HG02885 (cell line): ENCODE measurements around the gene ANO1.

Experiments
- ATAC-seq: cut with Tn5 transposase; IDR thresholded peaks from one replicate; pipeline ENCODE4 v1.9.1; 2021; ENCODE audit warnings: mild to moderate bottlenecking; ENCODE audit not compliant: unreplicated experiment, poor library complexity

The ANO1 gene

GRCh38 chr11:70049045-70049444, 29.1 kb upstream of the ANO1 start:
- ATAC-seq, result no peak

DNA sequence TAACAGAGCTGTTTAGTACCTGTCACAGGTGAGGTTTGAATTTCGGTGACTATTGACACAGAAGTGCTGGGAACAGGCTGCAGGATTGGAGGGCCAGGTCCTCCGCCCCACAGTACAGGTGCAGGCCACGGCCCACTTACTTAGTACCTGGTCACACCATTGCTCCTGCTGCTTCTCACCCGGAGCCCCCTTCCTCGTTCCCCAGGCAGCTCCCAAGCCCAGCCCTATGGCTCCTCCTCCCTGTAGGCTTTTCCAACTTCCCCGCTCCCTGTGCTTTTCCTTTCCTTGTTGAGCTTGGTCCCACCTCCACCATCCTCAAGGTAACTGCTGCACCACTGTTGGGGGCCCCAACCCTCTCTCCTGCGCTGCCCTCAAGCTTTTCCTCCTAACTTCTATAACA, 27.9 kb upstream of the ANO1 start:
- no peak for ATAC-seq

DNA sequence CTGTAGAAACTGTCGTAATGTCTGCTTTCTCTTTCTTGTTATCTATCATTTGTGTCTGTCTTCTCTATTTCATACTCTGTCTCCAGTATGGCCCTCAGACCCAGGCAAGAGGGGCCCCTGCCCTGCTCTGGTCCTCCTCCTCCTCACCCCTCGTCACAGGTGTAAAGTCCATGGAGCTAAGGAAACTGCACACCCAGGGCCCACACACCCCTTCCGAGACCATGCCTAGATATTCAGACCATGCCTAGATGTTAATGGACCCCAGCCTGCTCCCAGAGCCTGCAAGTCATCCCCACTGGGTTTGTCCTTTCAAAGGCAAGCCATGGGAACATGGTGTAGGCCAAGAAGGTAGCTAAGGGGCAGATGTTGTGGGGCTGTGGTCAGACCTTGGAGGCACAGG, 24.1 kb upstream of the ANO1 start:
- no peak for ATAC-seq

DNA sequence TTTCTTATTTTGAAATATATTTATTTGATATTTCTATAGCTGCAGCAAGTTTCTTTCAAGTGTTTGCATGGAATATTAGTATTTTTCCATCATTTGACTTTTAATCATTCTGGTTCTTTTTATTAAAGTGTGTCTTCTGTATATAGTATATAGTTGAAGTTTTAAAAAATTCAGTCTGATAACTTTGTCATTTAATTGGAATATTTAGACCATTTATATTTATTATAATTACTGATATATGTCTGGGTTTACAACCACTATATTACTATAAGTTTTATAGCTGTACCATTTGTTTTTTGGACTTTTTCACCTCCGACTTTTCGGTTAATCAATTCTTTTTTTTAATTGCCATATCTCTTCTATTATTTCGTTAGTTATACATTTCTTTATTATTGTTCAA, 22.7 kb upstream of the ANO1 start:
- ATAC-seq, result no peak

- no peak for ATAC-seq
Observed at GRCh38 chr11:70057080-70057479, 21.0 kb upstream of the ANO1 start.

GRCh38 chr11:70059971-70060370, 18.1 kb upstream of the ANO1 start:
- ATAC-seq, result no peak

- no peak for ATAC-seq
Observed at GRCh38 chr11:70060611-70061293, 17.4 kb upstream of the ANO1 start.

- no peak for ATAC-seq
Observed at GRCh38 chr11:70061734-70062133, 16.4 kb upstream of the ANO1 start.

DNA sequence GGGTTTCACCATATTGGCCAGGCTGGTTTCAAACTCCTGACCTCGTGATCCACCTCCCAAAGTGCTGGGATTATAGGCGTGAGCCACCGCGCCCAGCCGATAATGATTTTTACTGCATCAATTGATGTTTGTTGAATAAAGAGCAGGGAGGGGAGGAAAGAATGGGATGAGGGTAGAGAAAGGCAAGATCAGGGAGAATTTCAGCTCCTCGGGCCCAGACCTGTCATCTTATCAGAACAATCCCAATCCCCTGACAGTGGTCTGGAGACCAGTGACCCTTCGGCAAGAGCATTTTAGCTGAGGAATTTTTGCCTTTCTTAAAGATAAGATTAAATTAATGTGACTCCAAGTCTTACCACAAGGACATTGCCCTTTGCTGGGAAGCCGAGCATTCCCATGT, 15.0 kb upstream of the ANO1 start:
- ATAC-seq, result no peak

DNA sequence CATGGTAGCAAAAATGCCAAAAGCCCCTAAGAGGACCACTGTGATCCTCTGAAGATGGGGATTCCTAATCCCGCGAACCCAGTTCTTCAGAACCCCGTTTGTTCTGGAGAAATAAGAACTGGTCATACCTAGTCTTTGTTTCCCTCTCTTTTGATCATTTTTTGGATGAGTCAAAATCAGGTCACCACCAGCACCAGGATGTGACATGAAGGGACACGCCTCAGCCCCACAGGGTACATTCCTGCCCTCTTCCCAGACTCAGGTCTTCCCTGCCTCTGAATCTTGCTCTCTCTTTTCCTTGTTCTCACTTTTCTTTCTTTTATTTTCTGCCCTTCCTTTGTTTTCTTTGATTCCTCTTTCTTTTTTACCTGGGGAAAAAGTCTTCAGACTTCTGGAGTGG, 14.6 kb upstream of the ANO1 start:
- no peak for ATAC-seq

- ATAC-seq, result no peak
Observed at GRCh38 chr11:70064008-70064725, 13.9 kb upstream of the ANO1 start.

GRCh38 chr11:70064726-70065317, 13.3 kb upstream of the ANO1 start:
- no peak for ATAC-seq

- no peak for ATAC-seq
Observed at GRCh38 chr11:70065318-70066135, 12.6 kb upstream of the ANO1 start.

GRCh38 chr11:70066136-70066520, 12.0 kb upstream of the ANO1 start:
- ATAC-seq, result no peak

DNA sequence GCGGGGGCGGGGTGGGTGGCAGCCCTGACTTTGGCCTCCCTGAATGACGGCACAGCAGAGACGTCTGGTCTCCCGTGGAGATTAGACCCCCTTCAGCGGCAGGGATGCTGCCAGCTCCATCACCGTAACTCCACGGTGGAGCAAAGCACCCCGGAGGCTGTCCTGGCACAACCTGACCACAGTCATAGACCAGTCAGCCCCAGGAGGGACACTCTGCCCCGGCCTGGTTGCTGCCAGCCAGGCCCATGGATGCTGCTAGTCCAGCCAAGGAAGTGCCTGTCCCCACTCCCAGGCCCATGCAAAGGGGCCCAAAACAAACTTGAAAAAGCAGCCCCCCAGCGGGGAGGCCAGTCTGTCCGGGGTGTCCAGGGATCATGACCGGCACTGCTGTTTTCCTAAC, 11.5 kb upstream of the ANO1 start:
- ATAC-seq, result no peak

- no peak for ATAC-seq
Observed at GRCh38 chr11:70067036-70067435, 11.1 kb upstream of the ANO1 start.

DNA sequence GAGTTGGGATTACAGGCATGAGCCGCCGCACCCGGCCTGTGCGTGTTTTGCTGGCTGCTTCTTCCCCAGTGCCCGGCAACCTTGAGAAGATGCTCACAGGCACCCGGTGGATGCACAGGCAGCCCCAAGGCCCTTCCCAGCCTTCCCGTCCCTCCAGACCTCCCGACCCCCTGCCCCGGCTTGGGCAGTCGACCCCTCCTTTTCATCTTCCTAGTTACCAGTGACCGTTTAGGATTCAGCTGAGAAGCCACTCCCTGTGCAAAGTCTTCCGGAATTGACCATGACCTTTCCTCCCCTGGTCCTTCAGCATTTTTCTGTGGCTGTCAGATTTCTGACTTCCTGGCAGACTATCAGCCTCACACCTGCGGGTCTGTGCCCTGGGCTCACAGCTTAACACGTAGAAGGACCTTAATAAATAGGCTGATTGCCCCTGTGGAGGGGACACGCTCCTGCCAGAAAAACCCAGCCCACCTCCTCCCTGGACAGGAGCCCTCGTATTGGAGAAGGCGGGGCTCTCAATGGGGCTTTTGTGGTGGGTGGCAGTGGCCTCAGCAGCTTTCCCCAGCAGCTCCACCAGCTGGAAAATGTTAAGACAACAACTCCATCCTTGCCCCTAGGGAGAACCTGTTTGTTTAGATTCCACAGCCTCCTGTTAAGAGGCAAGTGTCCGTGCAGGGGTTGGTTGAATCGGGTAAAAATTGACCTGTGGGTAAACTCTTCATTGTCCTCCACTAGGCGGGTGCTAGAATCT, 10.4 kb upstream of the ANO1 start:
- ATAC-seq, result no peak

GRCh38 chr11:70068345-70068744, 9.8 kb upstream of the ANO1 start:
- ATAC-seq, result no peak

DNA sequence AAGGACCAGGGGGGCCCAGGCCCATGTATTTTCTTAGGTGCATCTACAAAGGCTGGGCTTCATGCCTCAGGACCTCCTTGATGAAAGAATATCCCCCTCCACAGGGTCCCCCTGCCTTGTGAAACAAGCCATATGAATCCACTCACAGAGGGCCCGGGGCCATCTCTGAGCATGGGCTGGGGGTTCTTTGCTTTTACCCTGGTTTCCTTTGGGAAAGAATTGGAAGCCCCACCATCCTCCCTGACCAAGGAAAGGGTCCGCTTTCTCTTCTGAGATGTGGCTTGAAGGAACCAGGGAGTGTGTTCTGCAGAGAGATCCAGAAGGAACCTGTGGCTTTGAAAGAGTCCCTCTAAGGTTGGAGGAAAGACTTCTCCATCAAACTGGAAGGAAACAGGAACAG, 9.2 kb upstream of the ANO1 start:
- no peak for ATAC-seq

DNA sequence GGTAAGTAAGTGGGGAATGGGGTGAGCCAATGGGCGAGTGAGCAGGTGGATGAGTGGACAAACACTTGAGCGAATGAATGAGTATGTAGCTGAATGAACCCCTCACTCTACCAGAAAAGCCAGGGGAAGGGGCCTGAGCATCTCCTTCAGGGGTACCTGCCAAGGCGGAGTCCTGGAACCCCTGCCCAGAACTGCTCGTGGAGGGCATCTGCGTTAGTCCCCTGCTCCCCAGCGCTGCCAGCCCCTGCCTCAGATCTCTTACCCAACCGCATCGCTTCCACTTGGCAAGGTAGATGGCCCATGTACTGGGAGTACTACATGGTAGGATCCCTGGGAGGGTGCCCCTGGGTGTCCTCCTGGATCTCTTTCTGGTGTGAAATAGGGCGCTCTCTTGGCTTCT, 7.4 kb upstream of the ANO1 start:
- ATAC-seq, result no peak
